Stimulated activated CD4-positive, alpha-beta T cell treated with anti-CD3 and anti-CD28 coated beads, Interleukin-1b, Interleukin-23, amount 100 ng/mL, for 1 hour (primary cell): ENCODE results near the gene B4GALT6.
"Not testable (repeated sequence)": the region's sequence is repeated elsewhere in the genome, so short reads cannot be mapped to it uniquely, and the experiment has no call there.

Source experiments
- DNase-seq, 2 donors: peaks; one replicate each; pipeline ENCODE4 v3.0.0-alpha.2; 2020; ENCODE audit warnings: low read depth in 2 of 2

The B4GALT6 gene

GRCh38 chr18:31684279-31685096 is at the start of gene B4GALT6:
Gene B4GALT6 (minus strand): TSS chr18:31684581. CDS start chr18:31684426, 155 bp downstream.
- DNase-seq = no peak

GRCh38 chr18:31731628-31732027 is 47.2 kb upstream of the B4GALT6 start:
- DNase-seq = no peak

- not testable (repeated sequence) for DNase-seq
These were observed 44.8 kb upstream of the B4GALT6 start for GRCh38 chr18:31729196-31729595.

- DNase-seq = no peak
These were observed 39.8 kb upstream of the B4GALT6 start for GRCh38 chr18:31723990-31724711.

GRCh38 chr18:31723639-31723989 is 39.2 kb upstream of the B4GALT6 start:
- no peak for DNase-seq

GRCh38 chr18:31722369-31722957 is 38.1 kb upstream of the B4GALT6 start:
- DNase-seq = peak; percentile 18 to 59

- no peak for DNase-seq
These were observed 37.2 kb upstream of the B4GALT6 start for GRCh38 chr18:31721601-31722000.

- DNase-seq = no peak
These were observed 36.5 kb upstream of the B4GALT6 start for GRCh38 chr18:31720867-31721266.

- DNase-seq = no peak
These were observed 35.1 kb upstream of the B4GALT6 start for GRCh38 chr18:31719363-31720006.

- no peak for DNase-seq
These were observed 34.0 kb upstream of the B4GALT6 start for GRCh38 chr18:31718386-31718785.

- DNase-seq = no peak
These were observed 32.0 kb upstream of the B4GALT6 start for GRCh38 chr18:31716362-31716761.

- no peak for DNase-seq
These were observed 27.2 kb upstream of the B4GALT6 start for GRCh38 chr18:31711365-31712172.

GRCh38 chr18:31710826-31711225 is 26.4 kb upstream of the B4GALT6 start:
- DNase-seq = no peak

- DNase-seq = no peak
These were observed 23.4 kb upstream of the B4GALT6 start for GRCh38 chr18:31707815-31708214.

GRCh38 chr18:31702449-31702848 is 18.1 kb upstream of the B4GALT6 start:
- no peak for DNase-seq

GRCh38 chr18:31701744-31702143 is 17.4 kb upstream of the B4GALT6 start:
- no peak for DNase-seq

- DNase-seq = no peak
These were observed 16.6 kb upstream of the B4GALT6 start for GRCh38 chr18:31700990-31701389.

- DNase-seq = no peak
These were observed 13.2 kb upstream of the B4GALT6 start for GRCh38 chr18:31697351-31698298.

- DNase-seq = no peak
These were observed 11.6 kb upstream of the B4GALT6 start for GRCh38 chr18:31695989-31696388.

GRCh38 chr18:31694297-31694696 is 9.9 kb upstream of the B4GALT6 start:
- DNase-seq = no peak
